Epithelial cell of alveolus of lung (primary cell): ENCODE measurements around the gene NUDT17. TPM values are rescaled to one million over a fixed set of nuclear protein-coding genes. Genes with fewer than 3 reads are reported as not detected.

ENCODE experiments used
- total RNA-seq: library from RNA; depleted of rRNA; stranded (reverse); fragments of >200 nt; gene quantifications from 2 replicates; pipeline ENCODE4 v1.2.1, GENCODE V29; 2015

The NUDT17 gene
- 0.32 and 5.2 TPM in 2 replicates for total RNA-seq

DNA sequence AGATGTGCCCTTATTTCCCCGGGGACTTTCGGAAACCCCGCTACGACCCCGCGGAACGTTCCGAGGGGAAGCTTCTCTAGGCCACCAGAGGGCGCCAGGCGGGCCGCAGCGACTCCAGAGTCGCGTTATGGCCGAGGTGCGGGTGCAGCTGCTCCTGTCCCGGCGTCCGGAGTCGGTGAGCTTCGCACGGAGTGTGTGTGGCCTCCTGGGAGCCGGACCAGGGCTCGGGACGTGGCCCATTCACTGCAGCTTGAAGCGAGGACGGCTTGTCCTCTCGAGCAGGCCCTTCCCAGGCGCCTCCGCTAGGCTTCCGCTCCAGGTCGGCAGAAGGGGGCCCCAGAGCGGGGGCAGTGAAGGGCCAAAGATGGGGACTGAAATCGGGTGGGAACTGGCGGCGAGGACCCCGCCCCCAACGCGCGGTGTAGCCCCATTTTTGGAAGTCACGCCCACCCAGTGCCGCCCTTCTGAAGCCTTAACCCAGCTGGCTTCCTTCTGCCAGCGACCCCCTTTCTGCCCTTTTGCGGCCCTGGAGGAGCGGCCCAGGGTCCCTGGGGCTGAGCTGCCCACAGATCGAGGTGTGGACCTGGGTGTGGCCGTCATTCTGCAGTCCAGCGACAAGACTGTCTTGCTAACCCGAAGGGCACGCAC lies at the start of gene NUDT17:
Gene NUDT17 (plus strand): TSS at position 117 of the 648 bp plus-strand sequence. CDS start 11 bp downstream, at position 128.

DNA sequence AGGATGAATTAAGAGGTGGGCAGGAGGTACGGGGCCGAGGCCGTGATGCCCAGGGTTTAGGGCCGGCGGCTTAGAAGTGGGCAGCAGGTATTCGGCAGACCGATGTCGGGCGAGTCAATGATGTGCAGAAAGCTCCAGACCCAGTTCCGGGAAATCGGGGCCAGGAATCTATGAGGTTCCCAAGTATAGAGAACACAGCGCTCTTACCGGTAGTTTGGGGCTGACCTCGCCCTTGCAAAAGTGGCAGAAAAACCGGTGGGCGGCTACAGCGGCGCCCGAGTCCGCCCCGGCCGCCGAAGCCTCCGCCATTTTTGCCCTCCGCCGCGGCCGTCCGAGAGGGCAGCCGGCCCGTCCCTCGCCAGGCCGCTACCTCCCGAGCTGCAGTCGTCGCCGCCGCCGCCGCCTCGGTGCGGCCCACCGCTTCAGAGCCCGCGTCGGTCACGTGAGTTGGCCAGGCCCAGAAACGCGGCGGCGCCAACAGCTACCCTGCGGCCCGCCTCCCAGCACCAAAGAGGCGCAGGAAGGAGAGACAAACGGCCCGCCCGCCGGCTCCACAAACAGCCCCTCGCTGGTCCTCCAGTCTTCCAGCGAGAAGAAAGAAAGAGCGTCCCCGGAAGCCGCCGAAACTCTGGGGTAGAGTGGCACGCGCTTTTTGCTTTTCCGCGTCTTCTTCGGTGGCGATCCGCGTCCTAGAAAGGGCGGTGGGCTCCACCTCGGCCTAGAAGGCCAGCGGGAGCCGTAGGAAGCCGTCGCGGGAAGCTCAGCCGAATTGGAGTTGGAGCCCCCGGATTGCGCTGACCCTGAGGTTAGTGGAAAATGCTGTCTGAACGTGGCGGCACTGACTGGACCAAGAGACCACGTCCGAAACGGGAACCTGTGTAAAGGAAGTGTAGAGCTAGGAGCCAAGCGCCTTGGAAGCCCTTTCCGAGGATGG lies 21.6 kb upstream of the NUDT17 start, which contains the start of the genes POLR3C and RNF115:
Gene POLR3C (plus strand): TSS at position 636 of the 934 bp plus-strand sequence. CDS start 1,577 bp downstream, outside the sequence.
Gene RNF115 (minus strand): TSS at position 531 of the 934 bp plus-strand sequence. CDS start 222 bp downstream, at position 309.

GRCh38 chr1:145858901-145859490 lies 13.6 kb downstream of the NUDT17 start, which contains the start of gene PIAS3:
Gene PIAS3, minus strand, starts transcription at chr1:145859081. Its CDS starts 91 bp downstream, at chr1:145858990.

DNA sequence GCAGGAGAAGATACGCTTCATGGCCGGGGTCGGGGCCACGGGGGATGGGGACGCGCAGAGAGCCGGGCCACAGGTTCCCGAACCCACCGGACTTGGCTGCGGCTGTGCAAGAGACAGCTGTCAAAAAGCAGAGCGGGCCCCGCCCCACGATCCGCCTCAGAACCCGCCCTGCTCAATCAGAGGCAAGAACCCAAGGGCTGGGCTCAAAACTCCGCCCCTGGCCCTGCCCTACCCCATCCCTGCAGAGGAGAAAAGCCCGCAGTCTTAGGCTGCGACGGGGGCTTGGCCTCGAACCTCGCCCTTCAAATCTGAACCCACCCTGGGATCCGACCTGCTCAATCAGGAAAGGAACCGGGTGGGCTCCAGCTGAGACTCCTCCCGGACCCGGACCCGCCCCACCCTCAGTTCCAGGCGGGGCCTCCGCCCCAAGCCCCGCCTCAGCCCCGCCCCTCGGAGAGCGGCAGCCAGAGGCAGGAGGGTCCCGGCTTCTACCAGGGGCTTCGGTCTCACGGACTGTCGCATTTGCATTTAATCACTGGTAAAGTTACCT lies 40.4 kb downstream of the NUDT17 start, which contains the start of gene ANKRD35:
Gene ANKRD35 (minus strand): TSS at position 129 of the 550 bp plus-strand sequence. CDS start 108 bp downstream, at position 21.

Other genes starting within 250 kb of the NUDT17 start
- 13.4 and 14.4 TPM in 2 replicates for gene GPR89A, start 237.6 kb upstream of the NUDT17 start, total RNA-seq
- 0.39 and 0.72 TPM in 2 replicates for gene PDZK1, start 138.3 kb upstream of the NUDT17 start, total RNA-seq
- gene CD160, start 126.1 kb upstream of the NUDT17 start, total RNA-seq = not detected in 2 replicates
- gene RNF115, start 21.5 kb upstream of the NUDT17 start, total RNA-seq = 5.6 and 6.9 TPM in 2 replicates
- 25.6 and 30.5 TPM in 2 replicates for gene POLR3C, start 21.4 kb upstream of the NUDT17 start, total RNA-seq
- 22.4 and 23.1 TPM in 2 replicates for gene PIAS3, start 13.5 kb downstream of the NUDT17 start, total RNA-seq
- 1.8 and 8.8 TPM in 2 replicates for gene ANKRD35, start 40.2 kb downstream of the NUDT17 start, total RNA-seq
- gene ITGA10, start 64.4 kb downstream of the NUDT17 start, total RNA-seq = 7.1 and 10.0 TPM in 2 replicates
- gene PEX11B, start 73.1 kb downstream of the NUDT17 start, total RNA-seq = 24.7 and 31.3 TPM in 2 replicates
- gene RBM8A, start 81.9 kb downstream of the NUDT17 start, total RNA-seq = 116 and 131 TPM in 2 replicates
- gene LIX1L, start 112.4 kb downstream of the NUDT17 start, total RNA-seq = 26.5 and 27.9 TPM in 2 replicates
- 0.24 and 1.0 TPM in 2 replicates for gene ANKRD34A, start 118.9 kb downstream of the NUDT17 start, total RNA-seq
- gene POLR3GL, start 119.1 kb downstream of the NUDT17 start, total RNA-seq = 15.3 and 15.8 TPM in 2 replicates
- gene TXNIP, start 150.9 kb downstream of the NUDT17 start, total RNA-seq = 61.0 and 776 TPM in 2 replicates
- gene HJV, start 176.1 kb downstream of the NUDT17 start, total RNA-seq = not detected in 2 replicates